ENCODE results near the gene NUCKS1. TPM values are rescaled to one million over a fixed set of nuclear protein-coding genes. Genes with fewer than 3 reads are reported as not detected.

Gene NUCKS1
- total and polyA plus RNA-seq, 2 of the 13 experiments (the other 11 are each of a cell fraction or from before 2014, with no cell fraction given) = 35.5 to 117 TPM

DNA sequence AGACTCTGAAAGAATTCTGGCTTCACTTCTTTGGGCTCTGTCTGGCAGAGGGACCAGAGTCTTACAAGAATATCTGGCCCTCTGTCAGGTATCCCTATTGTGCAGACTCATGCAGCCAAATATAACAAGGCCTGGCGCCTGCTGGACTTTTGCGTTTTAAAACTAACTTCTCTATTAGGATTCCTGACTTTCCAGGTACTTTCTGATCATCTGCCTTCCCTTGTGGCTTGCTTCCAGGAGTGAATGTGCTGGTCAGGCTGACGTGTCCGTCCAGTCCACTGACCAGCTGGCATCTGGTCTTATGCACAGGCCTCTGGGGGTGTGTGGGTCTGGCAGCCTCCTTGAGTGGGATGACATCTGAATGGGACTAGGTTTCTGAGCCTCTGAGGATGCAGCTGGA is 33.9 kb upstream of the NUCKS1 start:
- TF ChIP-seq, protein P1, sequence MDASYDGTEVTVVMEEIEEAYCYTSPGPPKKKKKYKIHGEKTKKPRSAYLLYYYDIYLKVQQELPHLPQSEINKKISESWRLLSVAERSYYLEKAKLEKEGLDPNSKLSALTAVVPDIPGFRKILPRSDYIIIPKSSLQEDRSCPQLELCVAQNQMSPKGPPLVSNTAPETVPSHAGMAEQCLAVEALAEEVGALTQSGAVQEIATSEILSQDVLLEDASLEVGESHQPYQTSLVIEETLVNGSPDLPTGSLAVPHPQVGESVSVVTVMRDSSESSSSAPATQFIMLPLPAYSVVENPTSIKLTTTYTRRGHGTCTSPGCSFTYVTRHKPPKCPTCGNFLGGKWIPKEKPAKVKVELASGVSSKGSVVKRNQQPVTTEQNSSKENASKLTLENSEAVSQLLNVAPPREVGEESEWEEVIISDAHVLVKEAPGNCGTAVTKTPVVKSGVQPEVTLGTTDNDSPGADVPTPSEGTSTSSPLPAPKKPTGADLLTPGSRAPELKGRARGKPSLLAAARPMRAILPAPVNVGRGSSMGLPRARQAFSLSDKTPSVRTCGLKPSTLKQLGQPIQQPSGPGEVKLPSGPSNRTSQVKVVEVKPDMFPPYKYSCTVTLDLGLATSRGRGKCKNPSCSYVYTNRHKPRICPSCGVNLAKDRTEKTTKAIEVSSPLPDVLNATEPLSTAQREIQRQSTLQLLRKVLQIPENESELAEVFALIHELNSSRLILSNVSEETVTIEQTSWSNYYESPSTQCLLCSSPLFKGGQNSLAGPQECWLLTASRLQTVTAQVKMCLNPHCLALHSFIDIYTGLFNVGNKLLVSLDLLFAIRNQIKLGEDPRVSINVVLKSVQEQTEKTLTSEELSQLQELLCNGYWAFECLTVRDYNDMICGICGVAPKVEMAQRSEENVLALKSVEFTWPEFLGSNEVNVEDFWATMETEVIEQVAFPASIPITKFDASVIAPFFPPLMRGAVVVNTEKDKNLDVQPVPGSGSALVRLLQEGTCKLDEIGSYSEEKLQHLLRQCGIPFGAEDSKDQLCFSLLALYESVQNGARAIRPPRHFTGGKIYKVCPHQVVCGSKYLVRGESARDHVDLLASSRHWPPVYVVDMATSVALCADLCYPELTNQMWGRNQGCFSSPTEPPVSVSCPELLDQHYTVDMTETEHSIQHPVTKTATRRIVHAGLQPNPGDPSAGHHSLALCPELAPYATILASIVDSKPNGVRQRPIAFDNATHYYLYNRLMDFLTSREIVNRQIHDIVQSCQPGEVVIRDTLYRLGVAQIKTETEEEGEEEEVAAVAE (CRISPR knock-in tag; IDR thresholded peaks at IDR 0.05; ENCODE audit: borderline replicate concordance) = no peak
- TF ChIP-seq, protein P2, sequence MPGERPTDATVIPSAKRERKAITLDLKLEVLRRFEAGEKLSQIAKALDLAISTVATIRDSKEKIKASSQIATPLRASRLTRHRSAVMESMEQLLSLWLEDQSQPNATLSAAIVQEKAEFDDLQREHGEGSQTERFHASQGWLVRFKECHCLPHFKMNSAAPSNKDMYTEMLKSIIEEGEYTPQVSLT (CRISPR knock-in tag; IDR thresholded peaks at IDR 0.05; ENCODE audit: borderline replicate concordance, low read depth) = no peak
- TF ChIP-seq, protein P3, sequence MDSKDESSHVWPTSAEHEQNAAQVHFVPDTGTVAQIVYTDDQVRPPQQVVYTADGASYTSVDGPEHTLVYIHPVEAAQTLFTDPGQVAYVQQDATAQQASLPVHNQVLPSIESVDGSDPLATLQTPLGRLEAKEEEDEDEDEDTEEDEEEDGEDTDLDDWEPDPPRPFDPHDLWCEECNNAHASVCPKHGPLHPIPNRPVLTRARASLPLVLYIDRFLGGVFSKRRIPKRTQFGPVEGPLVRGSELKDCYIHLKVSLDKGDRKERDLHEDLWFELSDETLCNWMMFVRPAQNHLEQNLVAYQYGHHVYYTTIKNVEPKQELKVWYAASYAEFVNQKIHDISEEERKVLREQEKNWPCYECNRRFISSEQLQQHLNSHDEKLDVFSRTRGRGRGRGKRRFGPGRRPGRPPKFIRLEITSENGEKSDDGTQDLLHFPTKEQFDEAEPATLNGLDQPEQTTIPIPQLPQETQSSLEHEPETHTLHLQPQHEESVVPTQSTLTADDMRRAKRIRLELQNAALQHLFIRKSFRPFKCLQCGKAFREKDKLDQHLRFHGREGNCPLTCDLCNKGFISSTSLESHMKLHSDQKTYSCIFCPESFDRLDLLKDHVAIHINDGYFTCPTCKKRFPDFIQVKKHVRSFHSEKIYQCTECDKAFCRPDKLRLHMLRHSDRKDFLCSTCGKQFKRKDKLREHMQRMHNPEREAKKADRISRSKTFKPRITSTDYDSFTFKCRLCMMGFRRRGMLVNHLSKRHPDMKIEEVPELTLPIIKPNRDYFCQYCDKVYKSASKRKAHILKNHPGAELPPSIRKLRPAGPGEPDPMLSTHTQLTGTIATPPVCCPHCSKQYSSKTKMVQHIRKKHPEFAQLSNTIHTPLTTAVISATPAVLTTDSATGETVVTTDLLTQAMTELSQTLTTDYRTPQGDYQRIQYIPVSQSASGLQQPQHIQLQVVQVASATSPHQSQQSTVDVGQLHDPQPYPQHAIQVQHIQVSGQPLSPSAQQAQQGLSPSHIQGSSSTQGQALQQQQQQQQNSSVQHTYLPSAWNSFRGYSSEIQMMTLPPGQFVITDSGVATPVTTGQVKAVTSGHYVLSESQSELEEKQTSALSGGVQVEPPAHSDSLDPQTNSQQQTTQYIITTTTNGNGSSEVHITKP (CRISPR knock-in tag; IDR thresholded peaks at IDR 0.05; ENCODE audit: low read depth) = no peak
- TF ChIP-seq FOXK1 (CRISPR knock-in tag; IDR thresholded peaks at IDR 0.05; ENCODE audit: borderline replicate concordance, low read depth) (no peak), CBX1 (IDR thresholded peaks at IDR 0.05; ENCODE audit: low read depth) (no peak), SRSF9 (IDR thresholded peaks at IDR 0.05; ENCODE audit: borderline replicate concordance, insufficient read depth, low read depth, low read length, poor library complexity, severe bottlenecking) (no peak), PHF21A (CRISPR knock-in tag; IDR thresholded peaks at IDR 0.05) (no peak), ZSCAN21 (CRISPR knock-in tag; IDR thresholded peaks at IDR 0.05; ENCODE audit: borderline replicate concordance) (no peak)
- TF ChIP-seq, protein P4, sequence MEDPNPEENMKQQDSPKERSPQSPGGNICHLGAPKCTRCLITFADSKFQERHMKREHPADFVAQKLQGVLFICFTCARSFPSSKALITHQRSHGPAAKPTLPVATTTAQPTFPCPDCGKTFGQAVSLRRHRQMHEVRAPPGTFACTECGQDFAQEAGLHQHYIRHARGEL (CRISPR knock-in tag; IDR thresholded peaks at IDR 0.05) = no peak
- TF ChIP-seq, protein P5, sequence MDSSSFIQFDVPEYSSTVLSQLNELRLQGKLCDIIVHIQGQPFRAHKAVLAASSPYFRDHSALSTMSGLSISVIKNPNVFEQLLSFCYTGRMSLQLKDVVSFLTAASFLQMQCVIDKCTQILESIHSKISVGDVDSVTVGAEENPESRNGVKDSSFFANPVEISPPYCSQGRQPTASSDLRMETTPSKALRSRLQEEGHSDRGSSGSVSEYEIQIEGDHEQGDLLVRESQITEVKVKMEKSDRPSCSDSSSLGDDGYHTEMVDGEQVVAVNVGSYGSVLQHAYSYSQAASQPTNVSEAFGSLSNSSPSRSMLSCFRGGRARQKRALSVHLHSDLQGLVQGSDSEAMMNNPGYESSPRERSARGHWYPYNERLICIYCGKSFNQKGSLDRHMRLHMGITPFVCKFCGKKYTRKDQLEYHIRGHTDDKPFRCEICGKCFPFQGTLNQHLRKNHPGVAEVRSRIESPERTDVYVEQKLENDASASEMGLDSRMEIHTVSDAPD (CRISPR knock-in tag; IDR thresholded peaks at IDR 0.05) = no peak
- Histone ChIP-seq H3K4me3 (replicated peaks in 1 of 3; ENCODE audit: insufficient read depth in 1 of 3, low read depth in 2 of 3, low read length in 3 of 3) (no peak overlapping the region), H3K27me3 (ENCODE audit: control insufficient read depth in 1 of 2, insufficient read depth in 2 of 2, low read length in 2 of 2) (peaks cover 0 to 5% of the 10 kb centered on the region in 2 experiments; a peak in 1 of 5 replicates), H2AFZ (ENCODE audit: low read length) (no peak overlapping the region), H3K27ac (ENCODE audit: extremely low read length, insufficient read depth, low read length) (no peak overlapping the region), H3K4me1 (ENCODE audit: insufficient read depth, low read length) (no peaks in the 10 kb centered on the region), H3K9ac (ENCODE audit: insufficient read depth, low read depth, low read length) (no peak overlapping the region), H4K20me1 (ENCODE audit: insufficient read depth, low read length) (no peaks in the 10 kb centered on the region), H3K36me3 (replicated peaks in 1 of 2; ENCODE audit: control insufficient read depth in 1 of 2, insufficient read depth in 2 of 2, low read length in 2 of 2) (no peaks in the 10 kb centered on the region), H3K79me2 (ENCODE audit: insufficient read depth, low read length) (no peaks in the 10 kb centered on the region), H3K9me3 (ENCODE audit: low read length) (no peaks in the 10 kb centered on the region), H3K4me2 (ENCODE audit: low read depth, low read length) (no peak overlapping the region)
- BruUV-seq (replicated peaks) = no TSS peak
- ChIA-PET POLR2A (no interaction called here), CTCF (ENCODE audit: low intra/inter-chr PET ratio, low total read pairs) (no interaction called here)
- intact Hi-C loops (cut with micrococcal nuclease; ENCODE audit: unreplicated experiment) = no loop called here
- FAIRE-seq = no peak
- in situ Hi-C loops (cut with HindIII; ENCODE audit: extremely low pct_ligation_motif_present, low pct_unique_long_range_greater_than_20kb) = no loop called here
- no peak; the same call in 2 of the 3 replicates for ATAC-seq
- WGBS (ENCODE audit: low lambda C conversion rate) = 54% methylated on average over 2 of the region's 4 CpGs
- DNase-seq (ENCODE audit: low spot score) = no peak

Data from HepG2 (cell line).